Measurements from ENCODE around the gene PTPRG.

PTPRG gene

GRCh38 chr3:61663356-61664104 is 102.2 kb downstream of the PTPRG start:
- no peak for DNase-seq

- DNase-seq = no peak
These were observed 102.7 kb downstream of the PTPRG start for GRCh38 chr3:61664105-61664482.

DNA sequence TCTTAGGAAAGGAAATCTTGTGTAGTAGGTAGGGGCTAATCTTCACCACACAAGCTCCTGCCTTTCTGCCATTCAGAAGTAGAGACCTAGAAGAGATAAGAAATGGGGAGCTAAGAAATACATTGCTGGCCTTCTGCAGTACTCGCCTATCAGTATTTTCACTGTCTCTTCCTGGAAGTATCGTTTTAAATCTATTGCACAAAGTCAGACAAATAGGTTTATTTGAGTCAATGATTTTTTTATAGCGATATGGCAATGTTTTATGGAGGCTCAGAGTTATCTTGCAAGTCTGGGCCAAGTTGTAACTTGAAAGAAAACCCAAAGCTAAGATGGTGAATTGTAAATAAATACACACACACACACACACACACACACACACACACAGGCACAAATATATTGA is 103.8 kb downstream of the PTPRG start:
- DNase-seq = no peak

- peak; percentile 23 to 63 for DNase-seq
These were observed 104.6 kb downstream of the PTPRG start for GRCh38 chr3:61665987-61666386.

DNA sequence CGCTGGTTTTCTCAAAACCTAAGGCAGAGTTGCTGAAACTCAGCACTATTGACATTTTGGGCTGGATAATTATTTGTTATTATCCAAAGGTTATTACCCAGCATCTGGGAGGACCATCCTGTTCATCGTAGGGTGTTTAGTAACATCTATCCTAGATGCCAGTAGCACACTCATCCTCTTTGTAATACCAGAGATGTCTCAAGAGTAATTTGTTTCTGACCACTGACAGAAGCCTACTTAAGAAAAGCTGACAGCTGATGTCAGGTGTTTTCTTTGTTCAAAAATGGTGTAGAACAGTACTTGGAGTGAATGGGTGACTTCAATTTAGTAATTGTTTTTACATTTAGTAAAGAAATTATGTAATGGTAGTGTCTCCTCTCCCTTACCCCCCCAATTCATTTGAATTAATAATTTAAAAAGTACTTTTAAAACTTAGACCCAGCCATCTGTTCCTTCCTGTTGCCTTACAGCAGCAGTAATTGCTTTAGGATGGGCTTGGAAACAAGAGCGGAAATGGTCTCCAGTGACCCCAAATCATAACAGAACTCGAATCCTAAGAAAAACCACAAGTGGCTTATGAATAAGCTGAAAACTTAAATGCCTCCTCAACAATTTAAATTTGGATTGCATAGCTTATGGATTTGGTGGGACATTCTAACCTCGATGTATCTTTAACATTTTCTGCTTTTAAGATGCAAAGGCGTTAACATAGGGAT is 105.4 kb downstream of the PTPRG start:
- DNase-seq = peak in 1 of 2 experiments; percentile 60

DNA sequence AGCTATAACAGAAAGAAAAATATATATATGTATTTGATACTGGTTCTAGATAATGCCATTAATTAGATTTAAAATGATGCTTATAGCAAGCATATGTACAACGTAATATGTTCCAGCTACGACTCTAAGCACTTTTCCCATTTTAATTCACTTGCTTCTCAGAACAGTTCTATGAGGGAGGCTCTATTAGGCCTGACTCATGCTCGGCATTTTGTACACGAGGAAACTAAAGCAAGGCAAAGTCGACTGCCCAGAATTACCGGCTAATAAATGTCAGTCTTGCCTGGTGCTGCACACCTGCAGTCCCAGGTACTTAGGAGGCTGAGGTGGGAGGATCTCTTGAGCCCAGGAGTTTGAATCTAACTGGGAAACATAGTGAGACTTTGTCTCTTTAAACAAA is 106.0 kb downstream of the PTPRG start:
- DNase-seq = no peak

- peak in 1 of 2 experiments; percentile 21 for DNase-seq
These were observed 106.4 kb downstream of the PTPRG start for GRCh38 chr3:61667814-61668213.

GRCh38 chr3:61668317-61668864 is 107.0 kb downstream of the PTPRG start:
- no peak for DNase-seq

- DNase-seq = peak in 1 of 2 experiments; percentile 48
These were observed 107.8 kb downstream of the PTPRG start for GRCh38 chr3:61669203-61669602.

GRCh38 chr3:61669668-61670299 is 108.4 kb downstream of the PTPRG start:
- DNase-seq = peak; percentile 28 to 66

- no peak for DNase-seq
These were observed 112.3 kb downstream of the PTPRG start for GRCh38 chr3:61673651-61674050.

- no peak for DNase-seq
These were observed 113.2 kb downstream of the PTPRG start for GRCh38 chr3:61674596-61674995.

- no peak for DNase-seq
These were observed 117.7 kb downstream of the PTPRG start for GRCh38 chr3:61679026-61679425.

DNA sequence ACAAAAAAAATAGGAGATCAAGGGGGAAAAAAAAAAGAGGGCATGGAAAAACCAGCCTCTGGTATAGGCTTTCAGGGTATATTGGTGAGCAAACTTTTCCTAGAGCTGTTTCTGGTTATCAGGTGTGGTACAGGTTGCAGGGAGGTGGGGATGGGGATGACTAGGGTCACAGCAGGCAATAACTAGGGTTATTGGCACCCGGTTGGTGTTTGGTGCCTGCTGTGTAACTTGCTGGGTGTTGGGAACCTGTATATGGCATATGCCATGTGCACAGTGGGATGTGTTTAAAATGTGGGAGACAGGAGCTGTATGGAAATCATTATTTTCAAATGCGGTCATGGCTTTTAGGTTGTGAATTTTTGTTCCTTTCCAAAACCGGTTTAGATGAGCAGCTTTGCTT is 119.2 kb downstream of the PTPRG start:
- no peak for DNase-seq

- DNase-seq = no peak
These were observed 120.3 kb downstream of the PTPRG start for GRCh38 chr3:61681636-61682035.

DNA sequence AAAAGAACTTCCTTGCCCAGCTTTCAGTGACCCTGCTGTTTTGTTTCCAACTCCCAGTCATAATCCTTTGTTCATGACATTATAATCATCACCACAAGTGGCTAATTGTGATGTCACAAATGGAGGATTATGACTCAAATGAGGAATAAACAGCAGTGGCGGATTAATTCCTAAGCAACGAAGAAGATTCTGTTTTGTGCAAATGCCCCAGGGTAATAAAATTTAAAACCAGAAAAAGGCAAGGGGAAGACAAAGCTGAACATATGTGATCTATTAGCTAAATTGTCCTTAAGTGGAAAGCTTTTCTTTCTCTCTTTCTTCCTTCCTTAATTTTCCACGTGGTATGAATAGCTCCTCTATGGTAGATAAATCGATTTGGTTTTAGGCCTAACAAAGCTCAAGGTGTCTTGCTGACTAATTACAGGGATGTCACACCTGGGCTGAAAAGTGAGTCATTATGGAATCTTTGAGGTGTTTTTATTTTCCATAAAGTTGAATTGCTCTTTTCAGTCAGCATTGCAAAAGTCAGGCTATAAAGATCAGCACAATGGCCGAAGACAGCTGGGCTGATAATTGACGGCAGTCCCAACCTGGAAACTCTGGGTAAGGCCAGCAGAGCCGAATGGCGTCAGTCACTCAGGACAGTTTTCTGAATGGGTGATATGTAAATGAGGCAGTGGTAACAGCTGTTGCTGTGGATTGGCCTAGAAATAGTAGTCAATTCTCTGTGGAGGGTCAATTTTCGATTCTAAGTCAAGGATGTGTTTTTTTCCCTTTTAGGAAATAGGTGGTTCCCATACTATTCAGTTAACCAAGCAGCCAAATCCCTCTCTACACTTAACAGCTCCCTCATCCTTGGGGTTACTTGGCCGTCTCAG is 121.5 kb downstream of the PTPRG start:
- peak; percentile 93 to 98 for DNase-seq

DNA sequence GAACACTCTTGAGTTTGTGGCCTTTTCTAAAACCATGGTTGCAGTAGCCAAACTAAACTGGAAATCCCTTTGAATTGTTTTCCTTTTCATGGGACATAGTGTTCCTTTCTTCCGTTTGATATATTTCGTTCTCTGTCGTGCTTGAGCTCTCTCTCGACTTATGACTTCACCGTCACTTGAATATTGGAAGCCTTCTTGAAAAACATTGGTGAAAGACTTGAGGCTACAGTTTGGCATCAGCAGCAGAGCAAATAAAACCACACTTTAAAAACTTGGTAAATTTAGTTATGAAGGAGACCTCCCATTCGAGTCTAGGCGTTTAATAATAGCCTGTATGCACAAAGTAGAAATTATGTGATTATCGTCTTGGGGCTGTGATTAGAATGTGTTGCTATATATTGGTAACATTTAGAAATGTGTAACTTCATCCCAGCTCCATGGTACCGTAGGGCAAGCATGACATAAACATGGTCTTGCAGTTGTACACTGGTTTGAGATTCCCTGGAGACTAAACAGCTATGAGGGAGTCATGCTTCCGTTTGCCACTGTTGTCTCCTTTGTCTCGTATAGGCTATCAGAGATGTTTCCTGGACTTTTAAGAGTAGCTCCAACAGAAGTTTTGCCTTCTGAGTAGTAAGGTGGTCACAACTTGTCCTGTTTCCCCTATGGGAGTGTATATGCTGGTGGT is 122.3 kb downstream of the PTPRG start:
- DNase-seq = no peak

DNA sequence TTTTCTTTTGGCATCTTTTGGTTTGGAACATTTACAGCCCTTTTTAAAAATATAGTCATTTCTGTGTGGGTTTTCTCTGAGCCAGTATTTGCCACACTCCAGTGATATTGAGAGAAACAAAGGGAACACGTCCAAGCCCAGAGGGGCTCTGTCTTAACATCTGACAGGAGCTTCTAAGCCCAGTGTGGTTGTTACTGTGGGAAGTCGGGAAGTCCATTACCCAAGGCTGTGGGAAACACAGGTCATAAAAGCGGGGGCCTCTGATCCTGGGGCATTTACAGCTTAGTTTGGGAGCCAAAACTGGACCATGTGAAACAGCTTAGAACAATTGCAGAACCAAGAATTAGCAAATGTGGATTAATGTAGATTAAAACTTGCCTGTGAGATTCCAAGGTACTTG is 123.0 kb downstream of the PTPRG start:
- DNase-seq = no peak

DNA sequence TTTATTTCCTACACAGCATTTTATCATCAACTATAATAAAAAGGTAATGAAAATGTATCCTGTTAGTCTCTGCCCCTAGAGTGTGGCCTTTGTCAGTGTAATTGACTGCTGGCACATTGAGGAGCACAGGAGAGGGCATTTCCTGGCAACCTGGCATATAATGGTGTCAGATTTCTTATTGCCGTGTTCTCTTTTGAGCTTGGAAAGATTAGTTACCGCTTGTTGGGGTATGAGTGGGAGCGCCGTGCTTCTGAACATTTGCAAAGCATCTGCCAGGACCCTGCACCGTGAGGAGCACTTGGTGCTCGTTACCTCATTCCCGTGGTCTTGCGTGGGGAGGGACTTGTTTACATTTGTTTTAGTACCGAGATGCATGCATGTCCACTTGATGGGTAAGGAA is 124.4 kb downstream of the PTPRG start:
- peak; percentile 87 to 94 for DNase-seq

DNA sequence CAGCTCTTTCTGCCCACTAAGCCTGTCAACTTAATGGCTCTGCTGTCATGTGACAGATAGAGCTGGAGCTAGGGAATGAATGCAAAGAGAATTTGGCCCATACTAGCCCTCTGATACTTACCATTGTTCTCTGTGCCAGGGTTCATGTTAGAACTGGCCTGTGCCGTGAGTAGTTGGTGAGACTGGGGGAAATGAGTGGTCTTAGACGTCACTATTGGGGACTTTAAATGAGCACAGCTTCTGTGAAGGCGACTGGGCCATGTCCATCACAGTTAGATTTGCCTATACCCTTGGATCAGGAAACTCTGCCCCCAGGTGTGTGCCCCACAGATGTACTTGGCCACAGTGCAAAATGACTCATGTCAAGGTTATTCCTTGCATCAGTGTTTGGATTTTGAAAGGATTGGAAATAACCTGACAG is 124.9 kb downstream of the PTPRG start:
- no peak for DNase-seq

DNA sequence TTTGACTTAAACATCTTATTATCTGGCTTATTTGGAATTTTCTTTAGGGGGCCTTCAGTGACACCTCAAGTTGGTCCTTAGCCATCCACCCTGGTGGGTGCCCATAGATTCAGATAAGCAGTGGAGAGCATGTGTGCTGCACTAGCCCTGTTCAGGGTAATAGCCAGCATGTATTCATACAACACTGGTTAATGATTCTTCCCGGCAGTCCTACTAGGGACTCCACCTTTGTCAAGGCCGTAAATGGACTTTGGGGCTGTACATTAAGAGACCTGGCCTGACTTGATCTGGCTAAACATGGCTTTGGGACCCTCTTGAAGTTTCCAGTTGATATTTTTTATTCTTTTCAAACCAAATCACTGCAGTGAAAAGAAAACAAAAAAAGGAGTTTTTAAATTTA is 125.8 kb downstream of the PTPRG start:
- DNase-seq = no peak
